Activated T-helper 9 cell treated with anti-CD3 and anti-CD28 coated beads, Interleukin-2, amount 50 U/mL, for 16 hours (primary cell): ENCODE measurements around the gene SORBS2.
"Not testable (repeated sequence)": the region's sequence is repeated elsewhere in the genome, so short reads cannot be mapped to it uniquely, and the experiment has no call there.

Experiments
- DNase-seq: peaks from one replicate; pipeline ENCODE4 v3.0.0-alpha.2; 2020; ENCODE audit warnings: low read depth

Gene SORBS2, protein sequence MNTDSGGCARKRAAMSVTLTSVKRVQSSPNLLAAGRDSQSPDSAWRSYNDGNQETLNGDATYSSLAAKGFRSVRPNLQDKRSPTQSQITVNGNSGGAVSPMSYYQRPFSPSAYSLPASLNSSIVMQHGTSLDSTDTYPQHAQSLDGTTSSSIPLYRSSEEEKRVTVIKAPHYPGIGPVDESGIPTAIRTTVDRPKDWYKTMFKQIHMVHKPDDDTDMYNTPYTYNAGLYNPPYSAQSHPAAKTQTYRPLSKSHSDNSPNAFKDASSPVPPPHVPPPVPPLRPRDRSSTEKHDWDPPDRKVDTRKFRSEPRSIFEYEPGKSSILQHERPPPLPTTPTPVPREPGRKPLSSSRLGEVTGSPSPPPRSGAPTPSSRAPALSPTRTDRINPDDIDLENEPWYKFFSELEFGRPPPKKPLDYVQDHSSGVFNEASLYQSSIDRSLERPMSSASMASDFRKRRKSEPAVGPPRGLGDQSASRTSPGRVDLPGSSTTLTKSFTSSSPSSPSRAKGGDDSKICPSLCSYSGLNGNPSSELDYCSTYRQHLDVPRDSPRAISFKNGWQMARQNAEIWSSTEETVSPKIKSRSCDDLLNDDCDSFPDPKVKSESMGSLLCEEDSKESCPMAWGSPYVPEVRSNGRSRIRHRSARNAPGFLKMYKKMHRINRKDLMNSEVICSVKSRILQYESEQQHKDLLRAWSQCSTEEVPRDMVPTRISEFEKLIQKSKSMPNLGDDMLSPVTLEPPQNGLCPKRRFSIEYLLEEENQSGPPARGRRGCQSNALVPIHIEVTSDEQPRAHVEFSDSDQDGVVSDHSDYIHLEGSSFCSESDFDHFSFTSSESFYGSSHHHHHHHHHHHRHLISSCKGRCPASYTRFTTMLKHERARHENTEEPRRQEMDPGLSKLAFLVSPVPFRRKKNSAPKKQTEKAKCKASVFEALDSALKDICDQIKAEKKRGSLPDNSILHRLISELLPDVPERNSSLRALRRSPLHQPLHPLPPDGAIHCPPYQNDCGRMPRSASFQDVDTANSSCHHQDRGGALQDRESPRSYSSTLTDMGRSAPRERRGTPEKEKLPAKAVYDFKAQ (N-terminal part only)

DNA sequence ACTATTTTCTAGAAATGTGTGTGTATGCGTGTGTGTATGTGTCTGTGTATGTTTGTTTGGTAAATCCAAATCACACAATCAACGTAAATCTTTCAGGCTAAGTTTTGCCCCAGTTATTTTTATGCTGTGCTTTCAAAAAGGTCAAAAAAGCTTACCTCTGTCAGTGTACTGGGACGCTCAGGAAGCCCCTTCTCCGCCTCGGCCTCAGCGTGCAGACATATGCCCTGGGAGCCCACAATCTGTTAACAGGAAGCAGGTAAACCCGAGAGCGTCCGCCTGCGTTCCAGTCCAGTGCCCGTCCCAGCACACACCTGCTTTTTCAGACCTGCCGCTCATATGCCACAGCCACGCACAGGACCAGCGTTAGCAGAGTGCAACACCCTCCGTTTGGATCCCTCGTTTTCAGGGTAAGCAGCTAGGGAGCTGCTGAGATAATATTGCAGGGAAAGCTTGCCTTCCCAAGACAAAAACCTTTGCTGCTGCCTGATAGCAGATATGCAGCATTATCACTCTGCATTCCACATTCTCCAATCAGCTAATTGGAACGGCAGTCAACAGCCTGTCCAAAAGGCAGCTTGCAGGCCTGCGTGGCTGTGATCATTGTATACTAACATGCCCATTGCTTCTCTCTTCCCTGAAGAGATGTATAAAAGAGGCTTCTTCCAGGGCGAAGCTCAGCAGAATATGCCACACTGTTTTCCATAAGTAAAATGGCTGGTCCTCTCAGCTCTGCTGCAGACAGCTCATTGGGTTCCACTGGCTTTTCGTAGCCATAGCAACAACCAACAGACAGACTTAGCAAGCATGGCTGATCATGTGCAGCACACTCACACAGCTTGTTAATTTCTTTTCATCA, at the start of gene SORBS2:
Gene SORBS2, minus strand, starts transcription at position 686 of the 856 bp plus-strand sequence. CDS start 121,623 bp downstream, outside the sequence.
- no peak for DNase-seq

DNA sequence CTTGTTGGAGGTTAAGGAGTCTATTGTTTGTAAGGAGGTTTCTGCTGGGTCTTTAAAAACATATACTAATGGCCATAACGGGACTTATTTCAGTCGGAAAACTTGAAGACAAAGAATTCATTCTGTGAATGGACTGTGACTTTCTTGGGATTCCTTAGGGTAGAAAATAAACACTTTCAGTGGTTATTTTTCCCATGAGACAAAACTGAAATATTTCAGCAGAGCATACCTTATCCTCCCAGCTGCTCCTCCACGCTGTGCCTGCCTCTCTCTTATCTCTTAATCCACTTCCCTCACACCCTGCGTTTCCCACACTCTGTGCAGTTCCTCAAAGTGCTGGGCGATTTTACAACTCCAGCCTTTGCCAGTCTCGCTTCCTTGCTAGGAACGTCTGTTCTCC, 47.1 kb upstream of the SORBS2 start:
- no peak for DNase-seq

DNA sequence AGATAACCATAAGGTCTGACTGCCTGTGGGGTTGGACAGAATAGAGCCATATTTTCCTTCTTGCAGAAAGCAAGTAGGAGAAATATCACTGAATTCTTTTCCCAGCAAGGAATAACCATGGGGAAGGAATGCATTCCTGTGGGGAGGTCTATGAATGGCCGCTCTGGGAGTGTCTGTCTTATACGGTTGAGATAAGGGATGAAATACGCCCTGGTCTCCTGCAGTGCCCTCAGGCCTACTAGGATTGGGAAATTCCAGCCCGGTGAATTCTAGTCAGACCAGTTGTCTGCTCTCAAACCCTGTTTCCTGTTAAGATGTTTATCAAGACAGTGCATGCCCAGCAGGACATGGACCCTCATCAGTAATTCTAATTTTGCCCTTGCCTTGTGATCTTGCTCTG, 45.6 kb upstream of the SORBS2 start:
- DNase-seq: not testable (repeated sequence)

DNA sequence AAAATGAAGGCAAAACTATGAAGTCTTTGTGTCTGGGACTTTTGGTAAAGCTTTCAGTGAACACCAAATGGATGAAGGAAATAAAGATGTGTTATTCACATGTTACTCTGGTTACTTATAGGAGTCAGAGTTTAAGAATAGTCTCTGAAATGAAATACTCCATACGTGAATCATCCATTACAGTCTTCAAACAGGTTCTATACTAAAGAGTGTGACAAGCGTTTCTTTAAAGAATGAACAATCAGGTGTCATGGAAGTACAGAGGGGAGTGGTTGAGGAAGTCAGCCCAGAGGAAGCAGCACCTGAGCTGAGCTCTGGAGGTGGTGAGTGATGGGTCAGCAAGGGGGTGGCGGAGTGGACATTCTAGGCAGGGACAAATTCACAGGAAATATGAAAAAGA, 41.8 kb upstream of the SORBS2 start:
- DNase-seq: no peak

DNA sequence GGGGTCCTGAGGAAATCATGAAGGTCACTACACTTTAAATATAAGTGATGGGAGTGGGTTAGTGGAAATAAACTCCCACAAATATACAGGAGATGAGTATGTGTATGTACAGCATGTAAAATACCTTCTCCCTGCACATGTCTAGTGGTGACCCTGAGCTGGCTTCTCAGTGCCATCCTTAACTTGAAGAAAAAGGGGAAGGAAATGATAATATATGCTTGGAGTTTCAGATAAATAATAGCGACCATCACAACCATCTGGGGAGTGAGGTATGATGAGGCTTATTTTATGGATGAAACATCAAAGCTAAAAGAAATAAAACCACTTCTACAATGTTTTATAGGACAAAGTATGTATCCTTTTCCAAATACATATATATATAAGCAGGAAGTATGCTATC, 41.0 kb upstream of the SORBS2 start:
- no peak for DNase-seq

DNA sequence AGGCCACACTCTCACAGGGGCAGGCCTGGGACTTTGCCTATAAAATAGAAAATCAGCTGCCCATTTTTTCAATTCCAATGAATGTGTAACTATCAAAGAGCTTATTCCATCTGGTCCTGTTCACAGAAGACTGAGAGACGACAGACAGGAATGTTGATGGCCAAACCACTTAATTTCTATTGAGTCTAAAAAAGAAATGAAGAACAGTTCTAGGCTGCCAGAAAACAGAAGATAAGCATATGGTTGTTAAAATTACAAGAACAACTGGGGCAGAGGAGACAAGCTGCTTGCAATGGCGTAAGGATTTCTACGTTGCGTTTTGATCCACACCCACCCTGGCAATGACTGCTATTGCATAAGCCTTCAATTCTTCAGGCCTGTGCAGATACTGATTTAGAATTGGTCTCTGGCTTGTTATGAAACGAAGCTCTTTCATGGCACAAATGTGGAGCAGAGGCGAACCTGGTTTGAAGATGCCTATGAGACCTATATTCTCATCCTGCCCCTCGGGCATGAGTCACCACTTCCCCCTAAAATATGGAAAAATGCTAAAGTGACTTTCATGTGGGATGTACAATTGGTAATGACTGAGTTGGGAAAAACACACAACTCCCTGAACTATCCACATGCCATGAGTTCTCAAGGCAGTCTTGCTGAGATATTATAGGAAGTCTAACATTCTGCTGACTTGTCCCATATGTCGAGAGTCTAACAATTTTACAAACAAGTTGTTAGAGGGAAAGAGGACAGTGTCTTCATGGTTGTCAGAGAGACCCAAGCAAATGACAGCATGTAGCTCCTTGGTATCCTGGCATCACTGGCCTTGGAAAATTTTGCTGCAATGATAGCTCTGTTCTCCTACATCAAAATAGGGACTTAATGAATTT, 37.9 kb upstream of the SORBS2 start:
- no peak for DNase-seq

DNA sequence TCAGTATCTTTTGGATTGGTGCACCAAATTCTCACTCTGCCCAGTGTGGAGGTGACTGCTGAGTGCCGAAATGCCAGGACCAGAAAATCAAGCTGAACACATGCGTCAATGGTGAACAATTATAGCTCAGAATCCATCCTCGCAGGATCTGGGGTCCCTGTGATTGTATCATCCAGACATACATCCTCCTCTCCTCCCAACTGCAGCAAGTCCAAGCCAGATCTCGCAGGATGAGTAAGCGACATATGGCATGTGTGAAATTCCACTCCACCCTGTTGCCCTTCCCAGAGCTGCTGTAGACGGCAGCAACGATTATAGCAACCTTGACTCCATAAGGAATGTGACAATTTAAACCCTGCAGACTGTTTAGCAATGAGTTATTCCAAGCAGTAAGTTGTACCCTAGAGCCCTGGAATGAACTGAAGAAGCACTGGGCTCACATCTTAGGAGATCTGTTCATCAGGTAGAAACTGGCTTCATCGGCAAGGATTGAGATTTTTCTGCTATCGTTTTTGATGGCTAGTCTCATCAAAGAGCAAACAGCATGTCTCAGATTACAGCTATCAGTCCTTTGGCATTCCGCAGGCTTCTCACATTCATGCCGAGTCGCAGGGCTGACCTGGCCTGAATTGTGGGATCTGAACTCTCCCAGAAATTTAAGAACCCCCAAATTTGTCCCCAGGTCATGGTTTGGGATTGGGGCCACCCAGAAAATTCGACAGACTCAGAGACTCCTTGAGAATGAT, 35.5 kb upstream of the SORBS2 start:
- DNase-seq: no peak

DNA sequence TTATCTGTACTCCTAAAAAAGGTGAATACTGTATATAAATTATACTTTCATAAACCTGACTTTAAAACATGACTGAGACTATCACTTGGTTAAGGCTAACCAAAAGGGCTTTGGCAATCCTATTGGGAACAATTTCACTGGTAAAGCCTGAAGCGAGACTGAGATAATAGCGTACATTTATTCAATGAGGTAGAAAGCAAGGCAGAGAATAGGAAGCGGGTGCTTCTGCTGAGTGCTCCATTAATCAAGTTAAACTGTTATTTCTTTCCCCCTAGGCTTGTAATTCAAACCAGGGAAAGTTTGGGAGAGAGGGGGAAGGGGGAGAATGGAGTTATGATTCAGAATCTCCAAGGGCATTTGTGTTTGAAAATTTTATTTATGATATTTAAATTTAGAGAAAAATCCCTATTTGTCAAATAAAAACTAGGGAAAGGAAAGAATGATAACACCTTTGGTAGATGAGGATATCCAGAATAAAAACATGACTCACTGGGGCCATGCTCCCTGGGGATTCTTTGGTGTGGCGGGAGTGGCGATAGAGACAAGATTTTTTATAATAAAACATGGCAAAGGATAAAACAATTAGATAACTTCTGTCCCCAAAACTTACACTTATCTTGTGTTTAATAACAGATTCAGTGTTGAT, 34.6 kb upstream of the SORBS2 start:
- DNase-seq: no peak

DNA sequence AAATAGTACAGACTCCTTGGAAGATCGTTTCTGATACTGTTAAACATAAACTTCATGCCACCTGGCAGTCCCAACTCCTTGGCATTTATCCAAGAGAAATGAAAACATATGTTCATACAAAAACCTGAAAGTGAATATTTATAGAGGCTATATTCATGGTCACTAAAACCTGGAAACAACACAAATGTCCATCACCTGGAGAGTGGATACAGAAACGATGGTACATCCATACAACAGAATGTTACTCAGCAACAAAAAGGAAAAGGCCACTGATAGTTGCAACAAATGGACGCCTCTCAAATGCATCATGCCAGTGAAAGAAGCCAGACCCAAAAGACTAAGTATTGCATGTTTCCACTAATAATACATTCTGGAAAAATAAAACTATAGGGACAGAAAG, 34.0 kb upstream of the SORBS2 start:
- DNase-seq: no peak

DNA sequence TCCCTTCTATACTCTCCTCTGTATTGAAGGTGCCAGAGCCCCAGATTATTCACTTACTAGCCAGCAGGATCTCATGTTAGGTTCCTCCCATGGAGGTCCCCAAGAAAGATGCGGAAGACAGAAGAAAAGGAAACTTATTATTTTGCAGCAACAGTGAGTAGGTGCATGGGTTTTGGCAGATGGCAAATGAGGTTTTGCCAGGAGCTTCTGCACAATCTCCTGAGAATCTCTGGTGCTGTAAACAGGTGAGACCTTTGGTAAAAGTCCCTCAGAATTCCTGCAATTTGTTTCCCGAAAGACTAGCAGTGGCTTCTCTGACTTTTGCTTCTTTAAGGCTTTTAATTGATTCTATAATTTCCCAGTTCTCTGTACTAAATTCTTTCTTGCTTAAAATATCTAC, 29.5 kb upstream of the SORBS2 start:
- DNase-seq: no peak

DNA sequence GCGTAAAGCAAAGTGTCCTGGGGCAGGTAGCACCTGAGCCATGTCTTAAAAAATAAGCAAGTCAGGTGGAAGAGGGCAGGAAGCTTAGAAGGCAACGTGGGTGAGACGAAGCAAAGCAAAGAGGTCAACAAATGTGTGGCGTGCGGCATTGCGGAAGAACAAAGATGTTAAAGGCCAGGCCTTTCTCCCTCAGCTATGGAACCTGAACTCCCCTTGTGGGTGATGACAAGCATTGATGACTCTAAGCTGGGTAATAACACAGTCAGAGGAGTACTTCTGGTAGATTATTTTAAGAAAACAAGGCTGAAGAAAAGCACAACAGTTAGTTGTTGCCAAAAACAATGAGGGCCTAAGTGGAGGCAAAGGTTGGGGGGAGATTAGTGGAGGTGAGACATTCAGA, 29.0 kb upstream of the SORBS2 start:
- no peak for DNase-seq

DNA sequence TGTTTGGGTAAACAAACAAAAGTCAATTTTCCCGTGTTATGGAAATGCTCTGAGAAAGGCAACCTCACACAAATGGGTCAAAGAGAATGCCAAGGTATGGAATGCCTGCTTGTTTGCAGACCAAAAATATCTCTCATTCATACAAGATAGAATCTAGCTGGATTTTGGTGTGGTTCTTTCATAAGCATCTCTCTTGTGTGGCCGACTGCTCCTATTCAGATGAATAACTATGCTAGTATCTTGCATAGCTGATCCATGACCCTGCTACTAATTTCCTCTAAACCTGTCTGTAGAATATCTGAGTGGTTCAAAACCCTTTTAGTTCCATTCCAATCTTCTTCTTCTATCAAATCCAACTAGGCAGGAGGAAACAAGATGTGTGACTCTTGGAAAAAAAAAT, 28.2 kb upstream of the SORBS2 start:
- no peak for DNase-seq

DNA sequence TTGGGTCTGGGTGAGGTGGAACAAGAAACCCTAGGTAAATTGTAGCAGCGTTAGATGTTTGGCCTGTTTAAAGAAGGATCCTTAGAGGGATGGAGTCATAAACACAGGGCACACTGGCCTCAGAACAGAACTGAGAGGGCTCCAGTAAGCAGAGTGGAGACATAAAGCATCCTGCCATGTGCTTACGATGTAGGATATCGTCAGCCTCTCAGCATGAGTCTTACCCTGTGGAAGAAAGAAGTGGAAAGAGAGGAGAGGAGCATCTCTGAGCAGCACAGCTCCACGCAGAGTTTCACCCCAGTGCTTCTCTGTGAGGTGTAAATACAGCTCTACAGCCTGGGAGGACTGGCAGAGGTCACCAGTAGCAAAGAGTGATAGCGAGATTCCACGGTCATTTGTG, 27.8 kb upstream of the SORBS2 start:
- no peak for DNase-seq

DNA sequence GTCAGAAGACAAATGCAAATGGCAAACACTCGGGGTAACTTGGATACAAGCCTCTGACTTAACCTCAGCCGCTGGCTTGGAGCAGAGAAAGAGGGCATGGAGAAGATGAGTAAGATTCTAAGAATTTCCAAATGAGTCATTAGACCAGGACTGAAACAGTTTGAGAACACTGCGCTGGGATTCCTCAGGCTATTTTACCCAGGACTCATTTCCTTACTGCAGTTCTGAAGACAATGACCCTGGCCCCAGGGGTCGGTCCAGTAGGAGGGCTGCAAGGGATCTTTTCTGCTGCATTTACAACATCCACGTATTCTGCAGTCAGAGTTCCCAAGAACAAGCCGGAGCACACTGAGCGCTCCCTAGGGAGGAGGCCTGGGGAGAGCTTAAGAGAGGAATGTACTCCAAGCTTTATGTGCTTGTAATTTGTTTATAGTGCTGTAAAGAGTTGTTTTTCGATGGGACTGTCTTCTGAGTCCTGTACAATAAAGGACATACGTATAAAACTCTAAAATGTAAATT, 27.3 kb upstream of the SORBS2 start:
- DNase-seq: no peak

DNA sequence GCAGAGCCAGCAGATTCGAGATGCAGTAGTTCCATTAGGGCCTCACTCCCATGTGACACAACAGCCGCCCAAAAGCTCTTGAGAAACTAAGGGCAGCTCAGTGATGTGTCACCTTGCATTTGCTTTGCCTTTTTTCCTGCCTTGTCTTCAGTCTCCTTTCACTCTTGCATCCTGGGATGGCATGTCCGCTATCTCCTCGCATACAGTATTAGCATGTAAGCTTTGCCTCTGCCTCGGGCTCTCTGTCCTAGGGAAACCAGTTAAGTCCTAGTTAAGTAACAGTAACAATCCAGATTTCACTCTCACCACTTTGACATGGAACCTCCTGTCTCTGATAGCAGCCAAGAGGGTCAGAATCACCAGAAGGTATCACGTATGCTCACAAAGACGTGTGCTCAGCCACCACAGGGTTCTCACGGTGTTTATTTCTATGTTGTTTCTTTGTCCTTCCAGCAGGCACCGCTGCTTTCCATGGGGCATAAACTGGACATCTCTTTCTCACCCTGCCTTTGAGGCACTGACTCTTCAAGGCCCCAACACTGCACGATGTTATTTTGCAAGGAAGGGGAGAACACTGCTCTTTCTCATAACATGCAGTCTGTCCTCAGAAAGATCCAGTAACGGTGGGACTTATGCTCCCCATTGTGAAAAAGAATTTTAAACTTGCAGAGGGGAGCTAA, 26.7 kb upstream of the SORBS2 start:
- DNase-seq: no peak

DNA sequence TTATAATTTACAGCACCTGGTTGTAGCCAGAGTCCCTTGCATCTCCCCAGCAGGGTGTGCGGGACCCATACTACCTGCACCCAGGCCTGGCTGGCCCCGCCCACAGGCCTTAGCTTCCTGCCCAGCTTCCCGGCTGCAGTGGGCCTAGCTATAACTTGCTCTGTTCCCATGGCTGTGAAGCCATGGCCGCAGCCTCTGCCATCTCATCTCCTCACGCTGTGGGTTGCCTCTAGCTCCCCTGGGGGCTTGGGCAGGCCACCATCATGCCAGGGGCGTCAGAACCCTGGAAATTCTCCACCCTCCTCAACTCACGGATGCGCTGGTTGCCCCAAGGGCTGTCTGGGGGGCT, 26.1 kb upstream of the SORBS2 start:
- no peak for DNase-seq

DNA sequence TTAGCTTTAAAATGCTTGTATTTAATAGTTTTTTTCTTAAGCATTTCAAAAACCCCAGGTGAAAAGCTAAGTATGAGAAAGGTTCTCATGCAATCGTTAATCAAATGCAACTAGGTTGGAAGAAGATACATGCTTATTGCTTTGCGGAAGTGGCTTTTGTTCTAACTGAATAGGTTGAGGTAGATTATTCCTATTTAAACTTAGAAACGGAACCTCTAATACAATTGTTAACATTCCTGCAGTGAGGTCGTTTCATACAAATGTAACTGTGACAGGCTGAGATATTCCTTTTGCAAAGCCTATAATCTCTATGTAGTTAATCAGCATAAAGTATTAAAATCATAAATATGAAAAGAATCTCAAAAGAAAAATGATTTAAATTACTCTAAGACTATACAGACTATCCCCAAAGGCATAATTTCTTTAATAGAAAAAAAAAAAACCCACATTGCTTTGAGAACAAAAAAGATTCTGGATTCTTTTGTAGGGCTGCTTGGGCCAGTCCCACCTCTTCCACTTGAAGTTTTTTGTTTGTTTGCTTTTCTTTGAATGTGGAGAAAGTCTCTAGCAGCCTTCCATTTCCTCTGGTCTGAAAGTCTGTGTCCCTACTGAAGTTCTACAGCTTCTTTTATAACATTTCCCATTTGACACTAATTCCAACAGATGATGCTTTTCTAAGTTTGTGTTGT, 25.6 kb upstream of the SORBS2 start:
- no peak for DNase-seq
